Measurements from ENCODE around the gene RFXAP. TPM values are rescaled to one million over a fixed set of nuclear protein-coding genes. Genes with fewer than 3 reads are reported as not detected.

RFXAP gene
- total RNA-seq, result 2.3 TPM in 2 replicates

GRCh38 chr13:36818804-36819738, at the start of gene RFXAP:
TSS of gene RFXAP (plus strand) at chr13:36819222. CDS start at chr13:36819358, 136 bp downstream.

Other genes with a start within 250 kb of the RFXAP start
- 0.10 TPM in 1 of 2 replicates, not detected in the other for gene SERTM1, start 145.2 kb upstream of the RFXAP start, total RNA-seq
- 9.5 and 11.8 TPM in 2 replicates for gene SMAD9, start 101.0 kb downstream of the RFXAP start, total RNA-seq
- gene ALG5, start 180.1 kb downstream of the RFXAP start, total RNA-seq, result 34.3 and 36.3 TPM in 2 replicates
- 31.0 and 40.0 TPM in 2 replicates for gene EXOSC8, start 181.6 kb downstream of the RFXAP start, total RNA-seq
- 56.5 and 76.6 TPM in 2 replicates for gene SUPT20H, start 240.5 kb downstream of the RFXAP start, total RNA-seq

Measured in vein endothelial cell (primary cell).